ENCODE data around the gene KRT84.

DNA sequence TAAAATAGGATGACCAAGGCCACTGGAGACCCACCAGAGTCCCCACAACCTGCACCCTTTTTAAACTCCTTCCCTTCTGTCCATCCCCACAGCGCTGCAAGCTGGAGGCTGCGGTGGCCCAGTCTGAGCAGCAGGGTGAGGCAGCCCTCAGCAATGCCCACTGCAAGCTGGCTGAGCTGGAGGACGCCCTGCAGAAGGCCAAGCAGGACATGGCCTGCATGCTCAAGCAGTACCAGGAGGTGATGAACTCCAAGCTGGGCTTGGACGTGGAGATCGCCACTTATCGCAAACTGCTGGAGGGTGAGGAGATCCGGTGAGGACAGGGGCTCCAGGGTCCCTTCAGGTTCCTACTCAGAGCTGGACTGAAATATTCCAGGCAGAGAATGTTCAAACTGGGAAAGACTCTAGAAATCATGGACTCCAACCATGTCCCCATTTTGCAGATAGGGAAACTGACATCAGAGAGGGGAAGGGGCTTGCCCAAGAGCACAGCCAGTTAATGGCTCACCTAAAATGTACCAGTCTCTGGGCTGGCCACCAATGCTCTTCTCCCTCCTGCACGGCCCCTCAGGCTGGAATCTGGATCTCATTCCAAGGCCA lies 35.3 kb downstream of the KRT84 start:
- TF ChIP-seq, protein P1, sequence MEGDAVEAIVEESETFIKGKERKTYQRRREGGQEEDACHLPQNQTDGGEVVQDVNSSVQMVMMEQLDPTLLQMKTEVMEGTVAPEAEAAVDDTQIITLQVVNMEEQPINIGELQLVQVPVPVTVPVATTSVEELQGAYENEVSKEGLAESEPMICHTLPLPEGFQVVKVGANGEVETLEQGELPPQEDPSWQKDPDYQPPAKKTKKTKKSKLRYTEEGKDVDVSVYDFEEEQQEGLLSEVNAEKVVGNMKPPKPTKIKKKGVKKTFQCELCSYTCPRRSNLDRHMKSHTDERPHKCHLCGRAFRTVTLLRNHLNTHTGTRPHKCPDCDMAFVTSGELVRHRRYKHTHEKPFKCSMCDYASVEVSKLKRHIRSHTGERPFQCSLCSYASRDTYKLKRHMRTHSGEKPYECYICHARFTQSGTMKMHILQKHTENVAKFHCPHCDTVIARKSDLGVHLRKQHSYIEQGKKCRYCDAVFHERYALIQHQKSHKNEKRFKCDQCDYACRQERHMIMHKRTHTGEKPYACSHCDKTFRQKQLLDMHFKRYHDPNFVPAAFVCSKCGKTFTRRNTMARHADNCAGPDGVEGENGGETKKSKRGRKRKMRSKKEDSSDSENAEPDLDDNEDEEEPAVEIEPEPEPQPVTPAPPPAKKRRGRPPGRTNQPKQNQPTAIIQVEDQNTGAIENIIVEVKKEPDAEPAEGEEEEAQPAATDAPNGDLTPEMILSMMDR (IDR thresholded peaks at IDR 0.05 in 4 of 5, conservative IDR thresholded peaks at IDR 0.05 in 1 of 5) = no peak
- TF ChIP-seq POLR2A (IDR thresholded peaks at IDR 0.05) = no peak

Data from gastrocnemius medialis (tissue), 4 donors.